Ovary (tissue), 3 donors: Measurements from ENCODE around the gene YPEL1.

Source experiments
- EP300 ChIP-seq: sonication (generic); formaldehyde crosslinking; IDR thresholded peaks from one replicate; pipeline ENCODE4 v1.6.1; 2017; ENCODE audit warnings: antibody characterized with exemption
- POLR2A ChIP-seq: fragments of 450-650 bp; IDR thresholded peaks from one replicate; pipeline ENCODE4 v1.6.1; 2017; ENCODE audit warnings: antibody characterized with exemption, mild to moderate bottlenecking, moderate library complexity
- TF ChIP-seq, protein P1 (sequence below), 3 donors: fragments of 450-650 bp in 2 of 3; fragments of 200-600 bp in 1 of 3; IDR thresholded peaks; one replicate each; pipeline versions ENCODE4 v1.5.1 to v1.8.0; 2016 to 2022; ENCODE audit warnings: antibody characterized with exemption in 3 of 3, mild to moderate bottlenecking in 1 of 3
- donor health status: DM: no; HTN: no; CAD: no.

DNA sequence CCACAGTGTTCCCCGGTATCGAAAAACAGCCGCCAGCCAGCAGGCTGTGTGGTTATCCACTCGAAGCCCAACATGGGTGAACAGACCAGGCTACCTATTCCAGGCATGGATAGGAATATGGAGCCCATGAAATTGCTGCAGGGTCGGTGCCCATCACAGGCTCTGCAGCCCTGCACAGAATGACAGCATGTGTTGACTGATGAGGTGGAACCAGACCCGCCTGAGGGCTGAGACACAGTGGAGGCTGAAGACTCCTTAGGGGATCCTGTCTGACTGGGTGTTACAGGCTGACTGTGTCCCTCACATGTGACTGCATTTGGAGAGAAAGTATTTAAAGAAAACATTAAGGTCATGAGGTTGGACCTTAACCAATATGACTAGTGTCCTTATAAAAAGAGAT is 6.2 kb upstream of the YPEL1 start:
- TF ChIP-seq, protein P1, sequence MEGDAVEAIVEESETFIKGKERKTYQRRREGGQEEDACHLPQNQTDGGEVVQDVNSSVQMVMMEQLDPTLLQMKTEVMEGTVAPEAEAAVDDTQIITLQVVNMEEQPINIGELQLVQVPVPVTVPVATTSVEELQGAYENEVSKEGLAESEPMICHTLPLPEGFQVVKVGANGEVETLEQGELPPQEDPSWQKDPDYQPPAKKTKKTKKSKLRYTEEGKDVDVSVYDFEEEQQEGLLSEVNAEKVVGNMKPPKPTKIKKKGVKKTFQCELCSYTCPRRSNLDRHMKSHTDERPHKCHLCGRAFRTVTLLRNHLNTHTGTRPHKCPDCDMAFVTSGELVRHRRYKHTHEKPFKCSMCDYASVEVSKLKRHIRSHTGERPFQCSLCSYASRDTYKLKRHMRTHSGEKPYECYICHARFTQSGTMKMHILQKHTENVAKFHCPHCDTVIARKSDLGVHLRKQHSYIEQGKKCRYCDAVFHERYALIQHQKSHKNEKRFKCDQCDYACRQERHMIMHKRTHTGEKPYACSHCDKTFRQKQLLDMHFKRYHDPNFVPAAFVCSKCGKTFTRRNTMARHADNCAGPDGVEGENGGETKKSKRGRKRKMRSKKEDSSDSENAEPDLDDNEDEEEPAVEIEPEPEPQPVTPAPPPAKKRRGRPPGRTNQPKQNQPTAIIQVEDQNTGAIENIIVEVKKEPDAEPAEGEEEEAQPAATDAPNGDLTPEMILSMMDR (IDR thresholded peaks at IDR 0.05), result no peak
- TF ChIP-seq POLR2A (no peak), EP300 (no peak)
